Kidney glomerular epithelial cell (primary cell): ENCODE measurements around the gene PSORS1C1.

Source experiments
- DNase-seq: peaks from one replicate; lab custom pipeline; 2025; lab: John Stamatoyannopoulos, UW

Gene PSORS1C1

GRCh38 chr6:31126396-31127175 lies 12.0 kb downstream of the PSORS1C1 start:
- no peak for DNase-seq

GRCh38 chr6:31128093-31128676 lies 13.6 kb downstream of the PSORS1C1 start:
- peak; percentile 26 for DNase-seq

- DNase-seq = no peak
Measured at GRCh38 chr6:31129130-31129529, 14.5 kb downstream of the PSORS1C1 start.

GRCh38 chr6:31130751-31131150 lies 16.2 kb downstream of the PSORS1C1 start:
- DNase-seq = no peak

GRCh38 chr6:31131595-31131994 lies 17.0 kb downstream of the PSORS1C1 start:
- DNase-seq = no peak

- DNase-seq = no peak
Measured at GRCh38 chr6:31132806-31133205, 18.2 kb downstream of the PSORS1C1 start.

GRCh38 chr6:31135710-31136109 lies 21.1 kb downstream of the PSORS1C1 start:
- DNase-seq = no peak

GRCh38 chr6:31138982-31139381 lies 24.4 kb downstream of the PSORS1C1 start, which contains the start of gene PSORS1C2:
PSORS1C2 (minus strand) TSS chr6:31139066; CDS start chr6:31139026, 40 bp downstream.
- DNase-seq = no peak

GRCh38 chr6:31139599-31139998 lies 25.0 kb downstream of the PSORS1C1 start:
- peak; percentile 64 for DNase-seq

- DNase-seq = no peak
Measured at GRCh38 chr6:31140643-31141042, 26.0 kb downstream of the PSORS1C1 start.

- DNase-seq = no peak
Measured at GRCh38 chr6:31142361-31142761, 27.8 kb downstream of the PSORS1C1 start.

- peak; percentile 64 for DNase-seq
Measured at GRCh38 chr6:31143148-31143547, 28.5 kb downstream of the PSORS1C1 start.

- no peak for DNase-seq
Measured at GRCh38 chr6:31144296-31144969, 29.8 kb downstream of the PSORS1C1 start.

GRCh38 chr6:31144970-31145340 lies 30.4 kb downstream of the PSORS1C1 start:
- no peak for DNase-seq

GRCh38 chr6:31145386-31145785 lies 30.8 kb downstream of the PSORS1C1 start:
- DNase-seq = no peak

GRCh38 chr6:31149827-31150447 lies 35.3 kb downstream of the PSORS1C1 start:
- no peak for DNase-seq

GRCh38 chr6:31152781-31153180 lies 38.2 kb downstream of the PSORS1C1 start:
- DNase-seq = peak; percentile 82

- DNase-seq = no peak
Measured at GRCh38 chr6:31154436-31154835, 39.8 kb downstream of the PSORS1C1 start.

GRCh38 chr6:31156641-31157040 lies 42.0 kb downstream of the PSORS1C1 start:
- peak; percentile 32 for DNase-seq

GRCh38 chr6:31157513-31158139 lies 43.0 kb downstream of the PSORS1C1 start, which contains the start of gene CCHCR1:
CCHCR1 (minus strand) TSS chr6:31157802; CDS start chr6:31157600, 202 bp downstream.
- DNase-seq = no peak

GRCh38 chr6:31158140-31158862 lies 43.7 kb downstream of the PSORS1C1 start, which contains the start of gene TCF19:
TCF19 (plus strand) TSS chr6:31158589; CDS start chr6:31159470, 881 bp downstream.
- peak; percentile 100 for DNase-seq
